Spinal cord (tissue), 10 donors: ENCODE results near the gene PPP6R3. TPM values are rescaled to one million over a fixed set of nuclear protein-coding genes. Genes with fewer than 3 reads are reported as not detected.

ENCODE experiments used
- DNase-seq, 6 donors: peaks; one replicate each; pipeline versions ENCODE4 v3.0.0 to v3.0.0-alpha.2; 2013 to 2015; ENCODE audit warnings: low spot score in 6 of 6, low read depth in 4 of 6
- H3K27ac ChIP-seq: one replicate; pipeline ENCODE4 v1.5.1; 2013; ENCODE audit warnings: low read depth, low read length, control low read depth
- H3K27me3 ChIP-seq: one replicate; pipeline ENCODE4 v1.6.1; 2013; ENCODE audit warnings: low read length; ENCODE audit not compliant: control insufficient read depth, insufficient read depth
- H3K36me3 ChIP-seq: one replicate; pipeline ENCODE4 v1.6.1; 2013; ENCODE audit warnings: low read length; ENCODE audit not compliant: control insufficient read depth, insufficient read depth
- H3K4me1 ChIP-seq: one replicate; pipeline ENCODE4 v1.6.1; 2013; ENCODE audit warnings: low read length; ENCODE audit not compliant: control insufficient read depth, insufficient read depth
- H3K4me3 ChIP-seq: one replicate; pipeline ENCODE4 v1.5.1; 2013; ENCODE audit warnings: low read depth, low read length, control low read depth
- H3K9me3 ChIP-seq: one replicate; pipeline ENCODE4 v1.6.1; 2013; ENCODE audit warnings: low read length; ENCODE audit not compliant: control insufficient read depth, insufficient read depth
- WGBS: methylation state at CpG from one replicate; pipeline ENCODE4 v1.1.5; 2013; ENCODE audit warnings: missing lambda C conversion rate; ENCODE audit not compliant: insufficient coverage; 5-methylcytosine and 5-hydroxymethylcytosine counted together
- polyA plus RNA-seq, 2 donors: library from polyadenylated mRNA; unstranded; fragments of 120-200 nt; gene quantifications; one replicate each; pipeline ENCODE4 v1.2.1, GENCODE V29; 2013; ENCODE audit not compliant: insufficient read length in 2 of 2
- total RNA-seq, 2 donors: library from RNA; depleted of rRNA in 1 of 2; stranded (reverse); fragments of 120-200 nt in 1 of 2; fragments of >200 nt in 1 of 2; gene quantifications; one replicate each; pipeline versions ENCODE4 v1.2.3 to v1.2.4, GENCODE V29; 2013 to 2014
- donor health status: healthy.

The PPP6R3 gene
- total and polyA plus RNA-seq, 4 donors = 62.4 to 154 (median 94.0) TPM

DNA sequence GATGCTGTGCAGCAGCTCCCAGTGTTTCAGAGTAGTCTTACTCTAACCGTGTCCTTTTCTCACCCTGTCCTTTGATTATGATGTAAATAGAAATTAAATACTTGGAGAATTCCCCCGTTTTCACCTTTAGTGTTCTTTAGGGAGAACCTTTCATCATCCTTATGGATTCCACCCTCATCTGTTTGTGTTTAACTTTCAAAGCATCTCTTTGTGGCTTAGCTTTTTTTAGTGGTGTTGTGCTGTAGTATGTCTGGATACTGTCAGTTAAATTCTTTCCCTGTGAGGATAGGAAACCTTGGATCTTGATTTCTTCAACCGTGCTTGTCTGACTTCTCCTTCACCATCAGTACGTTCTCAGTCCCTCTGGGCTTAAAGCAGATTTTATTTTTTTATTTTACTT is 48.5 kb downstream of the PPP6R3 start:
- no peak for DNase-seq
- no peaks in the 10 kb centered on the region for H3K27me3 ChIP-seq
- H3K27ac ChIP-seq = no peak overlapping the region
- H3K4me1 ChIP-seq = no peaks in the 10 kb centered on the region
- H3K36me3 ChIP-seq = no peaks in the 10 kb centered on the region
- no peak overlapping the region for H3K4me3 ChIP-seq
- no peaks in the 10 kb centered on the region for H3K9me3 ChIP-seq
- no CpG with 5 or more reads among the region's 4 CpGs for WGBS

DNA sequence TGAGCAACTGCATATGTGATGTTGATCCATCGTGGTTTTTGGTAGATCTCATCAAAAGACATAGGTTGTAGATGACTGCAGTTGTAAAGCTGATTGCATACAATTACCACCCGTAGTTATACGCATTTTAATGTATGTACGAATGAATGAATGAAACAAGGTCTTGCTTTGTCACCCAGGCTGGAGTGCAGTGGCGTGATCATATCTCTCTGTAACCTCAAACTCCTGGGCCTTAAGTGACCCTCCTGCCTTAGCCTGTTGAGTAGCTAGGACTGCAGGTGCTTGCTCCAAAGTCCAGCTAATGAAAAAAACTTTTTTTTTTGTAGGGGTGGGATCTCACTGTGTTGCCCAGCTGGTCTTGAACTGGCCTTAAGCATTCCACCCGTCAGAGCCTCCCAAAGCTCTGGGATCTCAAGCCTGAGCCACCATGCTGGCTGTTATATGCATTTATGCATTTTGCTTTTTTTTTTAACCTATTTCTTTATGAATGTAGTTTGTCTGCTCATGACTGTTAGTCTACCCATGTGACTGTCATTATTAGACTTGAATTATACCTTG is 53.5 kb downstream of the PPP6R3 start:
- WGBS = 100% methylated on average over 3 of the region's 6 CpGs
- no peaks in the 10 kb centered on the region for H3K4me1 ChIP-seq
- H3K27me3 ChIP-seq = no peaks in the 10 kb centered on the region
- peaks cover 2% of the 10 kb centered on the region for H3K36me3 ChIP-seq
- no peak for DNase-seq
- no peak overlapping the region for H3K4me3 ChIP-seq
- no peaks in the 10 kb centered on the region for H3K9me3 ChIP-seq
- no peak overlapping the region for H3K27ac ChIP-seq

DNA sequence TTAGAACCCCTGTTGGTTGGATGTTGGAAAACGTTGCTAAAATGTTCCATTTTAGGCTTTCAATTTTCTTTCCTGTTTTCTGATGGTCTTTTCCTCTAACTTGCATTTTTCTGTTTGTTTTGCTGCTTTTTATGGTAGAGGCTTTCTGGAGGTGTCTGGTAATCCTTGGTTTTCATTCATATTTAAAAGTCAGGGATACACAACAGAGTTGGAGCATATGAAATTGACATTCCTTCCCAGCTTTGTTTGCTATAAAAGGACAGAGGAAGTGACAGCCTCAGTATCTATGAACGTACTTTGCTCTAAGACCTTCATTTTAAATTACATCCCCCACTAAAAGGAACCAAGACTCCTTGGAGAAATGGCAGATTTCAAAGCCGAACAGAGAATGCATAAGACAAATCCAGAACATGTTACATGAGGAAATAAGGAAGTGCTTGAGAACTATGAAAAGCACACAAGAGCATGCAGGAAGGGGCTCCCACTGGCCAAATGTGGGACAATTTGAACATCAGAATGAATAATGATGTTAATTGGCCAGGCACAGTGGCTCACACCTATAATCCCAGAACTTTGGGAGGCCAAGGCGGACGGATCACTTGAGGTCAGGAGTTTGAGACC is 56.7 kb downstream of the PPP6R3 start:
- no peaks in the 10 kb centered on the region for H3K4me1 ChIP-seq
- H3K4me3 ChIP-seq = no peak overlapping the region
- peaks cover 7% of the 10 kb centered on the region for H3K36me3 ChIP-seq
- no peaks in the 10 kb centered on the region for H3K27me3 ChIP-seq
- no peaks in the 10 kb centered on the region for H3K9me3 ChIP-seq
- no CpG with 5 or more reads among the region's 5 CpGs for WGBS
- DNase-seq = no peak
- H3K27ac ChIP-seq = no peak overlapping the region

- H3K4me3 ChIP-seq = no peak overlapping the region
- no peaks in the 10 kb centered on the region for H3K27me3 ChIP-seq
- H3K9me3 ChIP-seq = no peaks in the 10 kb centered on the region
- no peak overlapping the region for H3K27ac ChIP-seq
- DNase-seq = no peak
- WGBS = no CpG with 5 or more reads among the region's 1 CpG
- H3K36me3 ChIP-seq = peaks cover 7% of the 10 kb centered on the region
- H3K4me1 ChIP-seq = no peaks in the 10 kb centered on the region
These were observed 57.6 kb downstream of the PPP6R3 start for GRCh38 chr11:68518191-68518590.

GRCh38 chr11:68521969-68522652 is 61.6 kb downstream of the PPP6R3 start:
- H3K4me3 ChIP-seq = no peak overlapping the region
- no CpG with 5 or more reads among the region's 4 CpGs for WGBS
- H3K36me3 ChIP-seq = peaks cover 10% of the 10 kb centered on the region
- H3K9me3 ChIP-seq = no peaks in the 10 kb centered on the region
- no peak overlapping the region for H3K27ac ChIP-seq
- no peak for DNase-seq
- peaks cover 4% of the 10 kb centered on the region for H3K4me1 ChIP-seq
- no peaks in the 10 kb centered on the region for H3K27me3 ChIP-seq

- peaks cover 4% of the 10 kb centered on the region for H3K4me1 ChIP-seq
- 80% methylated on average over 1 of the region's 4 CpGs for WGBS
These were observed 62.5 kb downstream of the PPP6R3 start for GRCh38 chr11:68523033-68523432.

DNA sequence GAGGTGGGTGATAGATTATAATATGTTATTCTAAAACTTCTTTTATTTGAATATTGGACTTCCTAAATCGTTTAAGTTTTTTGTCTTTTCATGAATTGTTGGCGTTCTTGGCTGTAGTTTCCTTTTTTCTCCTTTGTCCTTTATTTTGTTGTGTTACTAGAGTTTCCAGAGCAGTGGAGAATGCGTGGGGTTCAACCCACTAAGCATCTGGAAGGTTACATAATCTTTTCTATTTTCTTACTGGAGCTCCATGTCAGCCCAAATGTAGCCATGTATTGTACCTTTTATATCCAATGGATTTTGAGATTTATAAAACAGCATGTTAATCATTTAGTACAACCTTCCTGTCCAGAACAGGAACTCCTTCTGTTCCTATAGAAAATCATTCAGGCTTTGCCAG is 63.2 kb downstream of the PPP6R3 start:
- H3K27me3 ChIP-seq = no peaks in the 10 kb centered on the region
- H3K36me3 ChIP-seq = peaks cover 10% of the 10 kb centered on the region
- peaks cover 4% of the 10 kb centered on the region for H3K4me1 ChIP-seq
- no peak overlapping the region for H3K4me3 ChIP-seq
- WGBS = no CpG with 5 or more reads among the region's 3 CpGs
- H3K27ac ChIP-seq = no peak overlapping the region
- no peaks in the 10 kb centered on the region for H3K9me3 ChIP-seq
- no peak for DNase-seq

More at GRCh38 chr11:68523033-68523432, 62.5 kb downstream of the PPP6R3 start:
- peaks cover 10% of the 10 kb centered on the region for H3K36me3 ChIP-seq
- H3K4me3 ChIP-seq = no peak overlapping the region
- H3K9me3 ChIP-seq = no peaks in the 10 kb centered on the region
- no peak for DNase-seq
- no peak overlapping the region for H3K27ac ChIP-seq
- H3K27me3 ChIP-seq = no peaks in the 10 kb centered on the region

- H3K4me1 ChIP-seq = peaks cover 4% of the 10 kb centered on the region
These were observed 63.7 kb downstream of the PPP6R3 start for GRCh38 chr11:68524213-68524612.

DNA sequence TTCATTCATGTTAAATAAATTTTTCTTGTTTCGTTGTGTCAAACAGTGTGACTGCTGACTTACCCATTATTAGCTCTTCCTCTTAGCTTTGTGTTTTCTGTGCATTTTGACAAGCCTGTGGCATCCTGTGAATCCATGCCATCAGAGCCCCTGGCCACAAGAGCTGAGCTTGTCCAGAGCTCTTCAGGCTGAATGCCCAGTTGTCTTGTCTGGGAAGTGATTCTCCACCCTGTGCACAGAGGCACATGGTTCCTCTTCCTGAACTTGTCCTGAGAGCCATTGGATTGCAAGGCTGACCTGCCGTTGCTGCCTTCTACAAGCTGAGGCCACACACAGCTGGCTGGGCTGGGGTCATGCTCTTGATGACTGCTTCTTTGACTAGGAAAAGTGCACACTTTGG is 64.1 kb downstream of the PPP6R3 start:
- H3K9me3 ChIP-seq = no peaks in the 10 kb centered on the region
- peak in 1 of 6 donors; percentile 16 for DNase-seq
- H3K4me3 ChIP-seq = no peak overlapping the region
- peaks cover 4% of the 10 kb centered on the region for H3K4me1 ChIP-seq
- no peaks in the 10 kb centered on the region for H3K27me3 ChIP-seq
- H3K27ac ChIP-seq = no peak overlapping the region
- peaks cover 14% of the 10 kb centered on the region for H3K36me3 ChIP-seq
- 73% methylated on average over 1 of the region's 2 CpGs for WGBS

More at GRCh38 chr11:68524213-68524612, 63.7 kb downstream of the PPP6R3 start:
- no peak for DNase-seq
- Histone ChIP-seq H3K27me3 (no peaks in the 10 kb centered on the region), H3K27ac (no peak overlapping the region), H3K36me3 (peaks cover 12% of the 10 kb centered on the region), H3K4me3 (no peak overlapping the region), H3K9me3 (no peaks in the 10 kb centered on the region)
- WGBS = no CpG with 5 or more reads among the region's 2 CpGs

- peaks cover 14% of the 10 kb centered on the region for H3K36me3 ChIP-seq
- peaks cover 4% of the 10 kb centered on the region for H3K4me1 ChIP-seq
- no peak overlapping the region for H3K27ac ChIP-seq
- H3K9me3 ChIP-seq = no peaks in the 10 kb centered on the region
- no peaks in the 10 kb centered on the region for H3K27me3 ChIP-seq
- no peak for DNase-seq
- no CpG with 5 or more reads among the region's 3 CpGs for WGBS
- no peak overlapping the region for H3K4me3 ChIP-seq
These were observed 64.8 kb downstream of the PPP6R3 start for GRCh38 chr11:68525336-68525735.
